ENCODE data around the gene RAMP1.

- no peak for TF ChIP-seq EZH2phosphoT487 (conservative IDR thresholded peaks at IDR 0.05; ENCODE audit: low read length)
- TF ChIP-seq, protein P1, sequence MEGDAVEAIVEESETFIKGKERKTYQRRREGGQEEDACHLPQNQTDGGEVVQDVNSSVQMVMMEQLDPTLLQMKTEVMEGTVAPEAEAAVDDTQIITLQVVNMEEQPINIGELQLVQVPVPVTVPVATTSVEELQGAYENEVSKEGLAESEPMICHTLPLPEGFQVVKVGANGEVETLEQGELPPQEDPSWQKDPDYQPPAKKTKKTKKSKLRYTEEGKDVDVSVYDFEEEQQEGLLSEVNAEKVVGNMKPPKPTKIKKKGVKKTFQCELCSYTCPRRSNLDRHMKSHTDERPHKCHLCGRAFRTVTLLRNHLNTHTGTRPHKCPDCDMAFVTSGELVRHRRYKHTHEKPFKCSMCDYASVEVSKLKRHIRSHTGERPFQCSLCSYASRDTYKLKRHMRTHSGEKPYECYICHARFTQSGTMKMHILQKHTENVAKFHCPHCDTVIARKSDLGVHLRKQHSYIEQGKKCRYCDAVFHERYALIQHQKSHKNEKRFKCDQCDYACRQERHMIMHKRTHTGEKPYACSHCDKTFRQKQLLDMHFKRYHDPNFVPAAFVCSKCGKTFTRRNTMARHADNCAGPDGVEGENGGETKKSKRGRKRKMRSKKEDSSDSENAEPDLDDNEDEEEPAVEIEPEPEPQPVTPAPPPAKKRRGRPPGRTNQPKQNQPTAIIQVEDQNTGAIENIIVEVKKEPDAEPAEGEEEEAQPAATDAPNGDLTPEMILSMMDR (IDR thresholded peaks at IDR 0.05; ENCODE audit: insufficient read depth, low read length, poor library complexity, severe bottlenecking) = peak; percentile 86
These were observed 64.2 kb downstream of the RAMP1 start for GRCh38 chr2:237923481-237924163.

Data from SU-DHL-6 (cell line).